Skin of body (tissue), 2 donors: ENCODE results near the gene UGT1A8. TPM values are rescaled to one million over a fixed set of nuclear protein-coding genes. Genes with fewer than 3 reads are reported as not detected.
"Not testable (repeated sequence)": the region's sequence is repeated elsewhere in the genome, so short reads cannot be mapped to it uniquely, and the experiment has no call there.

Experiments used
- DNase-seq: peaks from one replicate; lab custom pipeline; 2025; lab: John Stamatoyannopoulos, UW
- total RNA-seq: library from RNA; depleted of rRNA; stranded (reverse); fragments of >200 nt; gene quantifications from one replicate; pipeline ENCODE4 v1.2.3, GENCODE V29; 2014

Gene UGT1A8
- total RNA-seq, 1 donor from 2014 or later: not detected

DNA sequence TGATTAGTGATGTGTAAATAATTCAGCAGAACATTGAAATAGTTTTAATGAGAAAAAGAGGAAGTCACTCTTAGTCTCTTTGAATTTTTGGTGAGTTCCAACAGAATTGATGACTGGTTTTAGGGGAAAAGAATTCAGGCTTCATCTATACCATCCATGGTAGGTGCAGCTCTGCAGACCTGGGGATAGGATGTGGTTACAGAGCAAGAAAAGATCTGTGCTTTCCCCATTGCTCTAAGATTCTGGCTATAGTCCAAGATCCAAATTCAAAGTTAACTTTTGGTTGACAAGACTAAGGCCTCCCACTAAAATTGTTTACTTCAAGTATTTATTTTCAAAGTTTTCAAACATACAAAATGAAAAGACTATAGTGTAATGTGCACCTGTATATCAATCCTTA is 22.4 kb downstream of the UGT1A8 start:
- no peak for DNase-seq

DNA sequence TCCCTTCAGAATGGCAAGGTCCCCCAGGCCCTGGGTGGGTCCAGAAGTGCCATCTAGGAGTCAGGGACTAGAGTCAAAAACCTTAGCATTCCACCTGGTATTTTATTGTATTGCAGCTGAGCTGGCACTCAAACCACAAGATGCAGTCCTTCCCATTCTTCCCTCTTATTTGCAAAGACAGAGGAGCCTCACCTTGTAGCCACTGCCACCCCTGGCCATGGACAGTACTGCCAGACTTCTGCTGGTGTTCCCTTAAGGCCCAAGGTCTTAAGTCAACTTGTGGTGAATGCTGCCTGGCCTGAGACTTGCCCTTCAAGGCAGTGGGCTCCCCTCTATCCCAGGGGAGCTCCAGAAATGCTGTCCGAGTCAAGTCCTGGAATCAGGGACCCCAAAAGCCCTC is 25.7 kb downstream of the UGT1A8 start:
- no peak for DNase-seq

DNA sequence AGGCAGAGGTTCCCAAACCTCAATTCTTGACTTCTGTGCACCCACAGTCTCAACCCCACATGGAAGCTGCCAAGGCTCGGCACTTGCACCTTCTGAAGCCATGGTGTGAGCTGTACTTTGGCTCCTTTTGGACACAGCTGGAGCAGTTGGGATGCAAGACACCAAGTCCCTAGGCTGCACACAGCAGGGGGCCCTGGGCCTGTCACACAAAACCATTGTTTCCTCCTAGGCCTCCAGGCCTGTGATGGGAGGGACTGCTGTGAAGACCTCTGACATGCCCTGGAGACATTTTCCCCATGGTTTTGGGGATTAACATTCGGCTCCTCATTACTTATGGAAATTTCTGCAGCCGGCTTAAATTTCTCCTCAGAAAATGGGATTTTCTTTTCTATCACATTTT is 28.6 kb downstream of the UGT1A8 start:
- DNase-seq: not testable (repeated sequence)

DNA sequence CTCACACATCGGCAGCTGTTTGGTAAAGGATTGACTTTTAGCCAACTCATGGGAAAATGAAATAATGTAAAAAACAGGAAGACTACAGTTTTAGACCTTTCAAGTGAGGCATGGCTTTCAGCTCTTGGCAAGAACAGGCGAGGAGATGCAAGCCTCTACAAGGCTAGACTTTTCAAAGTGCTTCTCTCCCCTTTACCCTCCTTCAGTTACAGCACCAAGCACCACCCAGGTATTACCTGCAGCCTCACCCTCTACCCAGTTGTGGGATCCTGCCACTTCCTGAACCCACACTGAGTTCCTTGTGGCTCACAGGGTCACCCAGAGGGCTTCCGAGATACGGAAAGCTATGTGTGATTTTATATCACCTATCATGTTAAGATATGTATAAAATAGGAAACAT is 33.5 kb downstream of the UGT1A8 start:
- DNase-seq: no peak

DNA sequence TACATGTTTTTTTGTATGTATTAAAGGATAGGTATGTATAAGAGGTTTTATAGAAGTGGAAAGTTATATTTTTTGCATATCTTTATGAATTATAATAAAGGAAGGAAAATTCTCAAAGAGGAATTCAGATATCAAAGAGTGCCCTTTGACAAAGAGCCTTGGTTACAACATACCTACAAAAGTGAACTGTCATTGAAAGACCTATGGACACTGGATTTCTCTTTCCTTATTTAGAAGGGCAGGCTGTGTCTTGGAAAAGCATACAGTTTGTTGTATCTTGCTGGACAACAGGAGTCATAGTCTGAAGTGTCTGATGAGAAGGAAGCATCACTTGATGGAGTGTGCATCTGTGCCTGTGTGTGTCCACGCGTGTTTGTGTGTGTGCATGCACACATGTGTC is 34.0 kb downstream of the UGT1A8 start:
- DNase-seq: no peak

DNA sequence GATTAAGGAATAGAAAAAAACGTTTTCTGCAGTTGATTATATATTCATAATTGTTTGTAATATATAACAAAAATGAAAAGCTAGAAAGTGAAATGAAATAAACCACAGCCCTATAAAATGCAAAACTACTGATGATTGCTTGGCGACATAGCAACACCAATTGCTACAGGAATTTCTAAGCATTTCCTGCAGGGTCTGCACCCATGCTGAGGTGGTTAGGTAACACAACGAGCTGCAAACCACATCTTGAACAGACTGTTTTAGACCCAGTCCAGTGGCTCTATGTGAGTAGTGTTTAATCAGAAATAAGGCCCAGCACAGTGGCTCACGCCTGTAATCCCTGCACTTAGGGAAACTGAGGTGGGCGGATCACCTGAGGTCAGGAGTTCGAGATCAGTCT is 37.1 kb downstream of the UGT1A8 start:
- DNase-seq: no peak

DNA sequence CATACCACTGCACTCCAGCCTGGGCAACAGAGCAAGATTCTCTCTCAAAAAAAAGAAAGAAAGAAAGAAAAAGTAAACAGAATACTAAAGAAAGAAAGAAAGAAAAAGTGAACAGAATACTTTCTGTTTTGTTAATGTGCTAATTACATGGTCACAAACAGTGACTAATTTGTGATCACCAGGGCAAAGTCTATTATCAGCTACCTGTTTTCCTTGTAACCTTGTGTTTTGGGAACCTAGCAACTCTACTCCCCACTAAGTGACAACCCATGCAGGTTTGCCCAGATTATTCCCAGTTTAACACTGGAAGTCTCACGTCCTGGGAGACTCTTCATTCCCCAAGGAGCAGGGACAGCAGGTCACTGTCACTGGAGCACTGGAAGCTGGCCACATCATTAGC is 37.6 kb downstream of the UGT1A8 start:
- no peak for DNase-seq

DNA sequence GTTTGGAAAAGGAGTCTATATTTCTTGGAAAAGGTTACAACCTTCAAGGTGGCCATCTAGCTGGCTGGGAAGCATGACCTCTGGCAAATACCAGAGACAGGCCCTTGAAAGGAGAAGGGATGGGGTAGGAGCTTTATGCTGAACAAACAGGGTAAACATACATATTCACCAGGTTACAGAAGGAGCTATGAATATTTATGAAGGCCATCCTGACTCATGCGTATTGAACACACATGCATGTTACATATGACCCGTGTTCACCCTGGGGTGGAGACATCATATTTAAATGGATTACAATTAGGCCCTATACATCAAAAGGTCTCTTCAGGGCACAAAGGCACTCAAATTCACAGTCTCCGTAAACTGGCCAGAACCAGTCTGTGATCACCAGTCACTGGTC is 38.5 kb downstream of the UGT1A8 start:
- not testable (repeated sequence) for DNase-seq

DNA sequence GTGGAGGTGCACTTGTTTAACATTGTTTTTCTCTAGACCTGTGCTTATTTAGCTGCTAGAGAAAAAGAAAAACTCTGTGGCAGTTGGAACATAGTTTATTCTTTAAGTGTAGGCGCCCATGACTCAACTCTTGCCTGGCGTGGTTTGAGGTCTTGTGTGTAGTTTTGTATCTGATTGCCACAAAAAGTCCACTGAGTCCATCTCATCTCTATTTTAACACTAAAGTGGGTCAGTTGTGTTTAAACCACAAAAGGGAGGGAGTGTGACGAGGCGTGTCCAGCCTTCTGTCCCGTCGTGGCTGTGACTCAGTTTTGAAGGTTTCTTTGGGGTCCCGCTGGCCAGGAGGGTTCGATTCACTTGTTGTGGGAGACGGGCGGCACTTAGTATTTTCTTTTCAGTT is 39.0 kb downstream of the UGT1A8 start:
- DNase-seq: no peak

DNA sequence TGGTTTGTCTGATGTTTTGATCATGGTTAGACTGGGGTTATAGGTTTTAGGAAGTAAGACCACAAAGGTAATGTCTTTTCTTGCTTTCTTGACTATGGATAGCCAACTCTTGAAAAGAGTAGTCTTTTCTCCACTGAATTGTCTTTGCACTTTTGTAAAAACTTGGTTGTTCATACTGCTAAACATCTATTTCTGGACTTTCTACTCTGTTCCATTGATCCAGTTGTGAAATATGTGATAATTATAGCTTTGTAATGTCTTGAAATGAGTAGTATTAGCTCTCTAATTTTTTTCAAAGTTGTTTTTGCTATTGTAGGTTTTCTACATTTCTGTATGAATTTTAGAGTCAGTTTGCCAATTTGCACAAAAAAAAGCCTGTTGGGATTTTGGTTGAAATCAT is 41.2 kb downstream of the UGT1A8 start:
- DNase-seq: no peak

DNA sequence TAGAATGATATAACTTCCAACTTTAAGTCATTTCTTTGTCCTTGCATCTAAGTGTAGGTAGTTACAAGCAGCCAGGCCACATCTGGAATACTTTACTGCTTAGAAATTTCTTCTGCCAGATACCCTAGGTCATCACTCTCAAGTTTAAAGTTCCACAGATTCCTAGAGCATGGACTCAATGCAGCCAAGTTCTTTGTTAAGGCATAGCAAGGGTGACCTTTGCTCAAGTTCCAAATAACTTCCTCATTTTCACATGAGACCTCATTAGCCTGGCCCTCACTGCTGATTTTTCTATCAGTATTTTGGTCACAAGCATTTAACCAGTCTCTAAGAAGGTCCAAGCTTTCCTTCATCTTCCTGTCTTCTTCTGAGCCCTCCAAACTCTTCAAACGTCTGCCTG is 46.5 kb downstream of the UGT1A8 start:
- no peak for DNase-seq

DNA sequence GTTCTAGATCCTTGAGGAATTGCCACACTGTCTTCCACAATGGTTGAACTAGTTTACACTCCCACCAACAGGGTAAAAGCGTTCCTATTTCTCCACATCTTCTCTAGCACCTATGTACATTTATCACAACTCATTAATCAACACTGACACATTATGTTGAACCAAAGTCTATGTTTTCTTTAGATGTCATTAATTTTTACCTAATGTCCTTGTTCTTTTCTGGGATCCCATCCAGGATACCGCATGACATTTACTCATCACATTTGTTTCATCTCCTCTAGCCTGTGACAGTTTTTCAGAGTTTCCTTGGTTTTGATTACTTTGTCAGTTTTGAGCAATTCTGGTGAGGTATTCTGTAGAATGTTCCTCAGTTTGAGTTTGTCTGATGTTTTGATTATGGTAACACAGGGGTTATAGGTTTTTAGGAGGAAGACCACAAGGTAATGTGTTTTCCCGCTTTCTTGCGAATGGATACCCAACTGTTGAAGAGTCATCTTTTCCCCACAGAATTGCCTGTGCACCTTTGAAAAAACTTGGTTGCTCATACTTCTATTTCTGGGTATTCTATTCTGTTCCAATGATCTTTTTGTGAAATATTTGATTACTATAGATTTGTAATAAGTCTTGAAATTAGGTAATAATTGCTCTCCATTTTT is 51.3 kb downstream of the UGT1A8 start:
- DNase-seq: no peak

DNA sequence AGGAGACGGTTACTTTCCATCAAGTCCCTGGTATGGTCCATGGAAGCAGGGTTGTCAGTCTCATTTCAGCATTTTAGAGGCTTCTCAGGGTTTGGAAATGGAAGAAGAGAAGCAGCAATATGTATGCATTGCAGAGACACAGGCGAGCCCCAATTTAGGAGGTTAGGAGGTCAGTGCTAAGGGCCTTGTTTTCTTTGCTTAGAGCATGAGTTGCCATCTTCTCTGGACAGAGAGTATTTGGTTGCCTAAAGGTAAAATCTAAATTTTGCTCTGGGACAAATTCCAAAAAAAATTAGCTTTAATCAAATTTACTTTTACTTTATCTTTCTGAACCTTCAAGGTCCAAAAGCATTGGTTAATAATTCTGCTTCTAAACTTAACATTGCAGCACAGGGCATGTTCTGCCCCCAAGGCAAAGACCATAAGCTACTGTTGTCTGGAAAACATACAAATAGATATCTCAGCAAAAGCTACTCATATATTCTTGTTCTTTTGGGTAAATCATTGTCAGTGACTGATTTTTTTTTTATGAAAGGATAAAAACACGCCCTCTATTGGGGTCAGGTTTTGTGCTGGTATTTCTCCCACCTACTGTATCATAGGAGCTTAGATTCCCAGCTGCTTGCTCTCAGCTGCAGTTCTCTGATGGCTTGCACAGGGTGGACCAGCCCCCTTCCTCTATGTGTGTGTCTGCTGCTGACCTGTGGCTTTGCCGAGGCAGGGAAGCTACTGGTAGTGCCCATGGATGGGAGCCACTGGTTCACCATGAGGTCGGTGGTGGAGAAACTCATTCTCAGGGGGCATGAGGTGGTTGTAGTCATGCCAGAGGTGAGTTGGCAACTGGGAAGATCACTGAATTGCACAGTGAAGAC is 54.1 kb downstream of the UGT1A8 start, which contains the start of gene UGT1A9:
Gene UGT1A9, plus strand, starts transcription at position 609 of the 872 bp plus-strand sequence. Its CDS starts 37 bp downstream, at position 646.
- no peak for DNase-seq

DNA sequence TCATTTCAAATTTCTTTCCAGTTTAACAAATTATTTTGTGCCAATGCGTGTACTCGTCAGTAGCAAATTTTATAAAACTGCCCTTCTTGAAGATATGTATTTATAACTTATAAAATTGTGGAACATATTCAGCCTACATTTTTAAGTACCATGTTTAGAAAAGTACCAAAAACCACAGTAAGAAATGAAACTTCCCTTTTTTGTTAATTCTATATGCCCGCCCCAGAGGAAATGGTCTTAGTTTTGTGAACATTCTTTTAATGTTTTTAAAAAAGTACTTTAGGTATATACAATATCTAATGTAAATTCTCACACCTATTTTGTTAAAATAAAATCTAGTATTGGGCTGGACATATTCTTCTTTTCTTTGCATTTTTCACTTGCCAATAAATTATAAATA is 55.5 kb downstream of the UGT1A8 start:
- DNase-seq: no peak

DNA sequence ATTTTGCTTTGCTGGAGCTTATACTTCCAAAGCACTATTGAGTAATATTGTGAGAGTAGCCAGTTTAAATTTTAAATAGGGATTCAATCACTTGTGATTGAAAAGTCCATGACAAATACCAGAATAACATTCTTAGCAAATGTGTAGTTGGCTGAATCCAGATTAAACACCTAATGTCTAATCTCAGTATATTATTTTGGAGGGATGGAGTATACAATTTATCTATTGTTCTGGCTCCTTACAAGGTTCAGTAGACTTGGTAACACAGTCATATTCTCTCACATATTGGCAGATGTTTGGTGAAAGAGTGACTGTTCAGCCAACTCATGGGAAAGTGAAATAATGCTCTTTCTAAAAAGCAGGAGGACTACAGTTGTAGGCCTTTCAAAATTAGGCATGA is 56.5 kb downstream of the UGT1A8 start:
- DNase-seq: no peak

DNA sequence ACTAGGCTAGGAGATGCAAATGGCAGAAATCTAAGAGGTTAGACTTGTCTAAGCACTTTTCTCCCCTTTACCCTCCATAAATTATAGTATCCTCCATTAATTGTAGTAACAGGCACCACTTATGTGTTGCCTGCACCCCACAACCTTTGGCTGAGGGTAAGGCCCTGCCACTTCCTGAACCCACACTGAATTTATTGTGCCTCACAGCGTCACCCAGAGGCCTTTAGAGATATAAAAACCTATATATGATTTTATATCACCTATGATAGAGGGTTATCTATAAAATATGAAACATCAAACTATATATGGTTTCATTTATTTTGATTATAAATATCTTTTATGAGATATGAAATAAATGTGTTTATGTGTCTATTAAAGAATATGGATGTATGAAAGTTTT is 56.9 kb downstream of the UGT1A8 start:
- DNase-seq: no peak

DNA sequence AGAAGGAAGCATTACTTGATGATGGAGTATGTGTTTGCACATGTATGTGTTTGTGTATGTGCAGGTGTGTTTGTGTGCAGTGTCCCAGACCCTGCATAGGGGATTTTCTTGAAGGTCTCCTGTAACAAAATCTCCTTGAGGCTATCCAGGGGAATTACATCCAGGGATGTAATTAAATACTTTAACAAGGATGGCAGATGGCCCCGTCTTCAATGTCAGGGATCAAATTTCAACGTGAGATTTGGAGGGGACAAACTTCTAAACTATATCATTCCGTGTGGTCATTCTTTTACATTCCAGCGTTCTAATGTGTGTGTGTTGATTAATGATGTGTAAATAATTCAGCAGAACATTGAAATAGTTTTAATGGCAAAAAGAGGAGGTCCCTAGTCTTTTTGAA is 57.6 kb downstream of the UGT1A8 start:
- no peak for DNase-seq

DNA sequence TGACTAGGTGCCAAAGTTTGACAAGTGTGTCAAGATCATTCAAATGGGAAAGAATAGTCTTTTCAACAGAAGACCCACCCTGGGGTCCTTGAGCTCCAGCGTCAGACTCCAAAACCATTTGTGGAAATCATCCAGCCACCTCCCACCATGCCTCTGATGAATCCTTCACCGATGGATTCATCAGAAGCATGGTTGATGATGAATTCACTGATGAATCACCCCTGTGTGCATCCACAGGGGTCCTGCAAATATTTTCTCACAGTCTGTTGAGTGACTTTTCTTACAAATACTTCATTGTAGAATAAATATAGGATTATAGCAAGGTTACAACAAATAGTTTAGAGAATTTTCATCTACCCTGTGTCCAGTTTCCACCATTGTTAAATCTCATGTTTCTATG is 58.6 kb downstream of the UGT1A8 start:
- DNase-seq: no peak

DNA sequence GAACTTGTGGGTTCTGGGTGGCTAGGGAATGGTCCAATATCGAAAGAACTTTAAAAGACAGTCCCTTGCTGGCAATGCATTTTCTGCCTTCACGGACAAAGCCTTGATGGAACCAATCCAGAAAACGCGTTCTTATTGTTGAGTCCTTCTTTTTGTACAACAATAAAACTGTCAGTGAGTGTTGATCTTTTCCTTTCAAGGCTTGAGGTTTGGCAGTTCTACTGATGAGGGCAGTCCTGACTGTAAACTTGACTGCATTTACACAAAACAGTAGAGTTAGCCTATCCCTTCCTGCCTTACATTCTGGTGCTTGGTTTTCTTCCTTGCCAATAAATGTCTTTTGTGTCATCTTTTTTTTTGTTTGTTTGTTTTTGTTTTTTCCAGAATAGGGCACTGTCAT is 61.8 kb downstream of the UGT1A8 start:
- no peak for DNase-seq

DNA sequence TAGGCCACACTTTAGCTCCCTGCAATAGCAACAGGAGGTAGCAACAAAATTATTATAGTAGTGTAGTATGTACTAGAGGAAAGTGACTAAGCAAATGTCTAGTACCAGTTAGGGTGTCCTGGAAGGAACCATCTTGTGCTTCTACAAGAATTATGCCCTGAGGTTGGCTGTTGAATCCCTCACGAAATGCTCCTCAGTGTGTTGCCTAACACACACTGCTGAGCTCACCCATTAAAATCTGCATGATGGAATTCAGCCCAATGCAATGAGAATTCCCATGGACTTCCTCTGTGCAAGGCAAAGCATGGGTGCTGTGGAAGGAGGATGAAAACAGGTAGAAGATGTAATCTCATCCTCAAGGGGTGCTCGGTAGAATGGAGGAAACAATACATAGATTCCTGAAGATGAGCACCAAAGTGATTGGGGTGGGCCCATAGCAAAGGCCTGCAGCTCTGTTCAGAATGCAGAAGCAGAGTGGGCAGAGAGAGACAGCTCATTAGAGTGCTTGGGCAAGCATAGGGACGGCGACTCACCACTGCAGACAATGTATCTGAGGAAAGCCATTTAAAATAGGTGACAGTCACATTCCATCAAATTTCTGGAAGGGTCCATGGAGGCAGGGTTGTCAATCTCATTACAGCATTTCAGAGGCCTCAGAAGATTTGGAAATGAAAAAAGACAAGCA is 63.1 kb downstream of the UGT1A8 start:
- DNase-seq: no peak

DNA sequence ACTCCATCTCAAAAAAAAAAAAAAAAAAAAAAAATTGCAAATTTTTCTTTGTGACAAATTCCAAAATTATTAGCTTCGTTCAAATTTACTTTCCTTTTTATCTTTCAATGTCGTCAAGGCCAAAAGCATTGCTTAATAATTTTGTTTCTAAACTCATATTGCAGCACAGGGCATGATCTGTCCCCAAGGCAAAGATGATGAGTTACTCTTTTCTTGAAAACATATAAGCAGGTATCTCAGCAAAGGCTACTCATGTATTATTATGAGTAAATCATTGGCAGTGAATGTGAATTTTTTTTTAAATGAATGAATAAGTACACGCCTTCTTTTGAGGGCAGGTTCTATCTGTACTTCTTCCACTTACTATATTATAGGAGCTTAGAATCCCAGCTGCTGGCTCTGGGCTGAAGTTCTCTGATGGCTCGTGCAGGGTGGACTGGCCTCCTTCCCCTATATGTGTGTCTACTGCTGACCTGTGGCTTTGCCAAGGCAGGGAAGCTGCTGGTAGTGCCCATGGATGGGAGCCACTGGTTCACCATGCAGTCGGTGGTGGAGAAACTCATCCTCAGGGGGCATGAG is 64.2 kb downstream of the UGT1A8 start, which contains the start of gene UGT1A7:
Gene UGT1A7, plus strand, starts transcription at position 381 of the 579 bp plus-strand sequence. Its CDS starts 37 bp downstream, at position 418.
- DNase-seq: no peak

DNA sequence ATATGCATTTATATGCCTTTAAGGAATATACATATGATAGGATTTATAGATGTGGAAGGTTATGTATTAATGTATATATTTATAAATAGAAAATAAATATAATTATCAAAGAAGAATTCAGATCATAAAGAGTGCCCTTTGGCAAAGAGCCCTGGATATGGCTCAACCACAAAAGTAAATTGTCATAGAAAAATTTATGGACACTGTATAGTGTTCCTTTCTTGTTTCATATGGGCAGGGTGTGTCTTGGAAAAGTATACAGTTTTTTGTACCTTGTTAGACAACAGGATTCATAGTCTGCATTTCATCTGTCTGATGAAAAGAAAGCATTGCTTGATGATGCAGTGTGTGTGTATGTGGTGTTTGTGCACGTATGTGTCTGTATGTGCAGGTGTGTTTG is 67.2 kb downstream of the UGT1A8 start:
- DNase-seq: no peak
